GM19438 (cell line): Measurements from ENCODE around the gene KLHL25.
"Not testable (repeated sequence)": the region's sequence is repeated elsewhere in the genome, so short reads cannot be mapped to it uniquely, and the experiment has no call there.

ENCODE experiments used
- ATAC-seq: cut with Tn5 transposase; IDR thresholded peaks from one replicate; pipeline ENCODE4 v1.9.1; 2021; ENCODE audit warnings: low read depth; ENCODE audit not compliant: unreplicated experiment

KLHL25 gene

GRCh38 chr15:85805420-85805819, 10.7 kb upstream of the KLHL25 start:
- ATAC-seq: no peak

GRCh38 chr15:85804481-85805170, 9.9 kb upstream of the KLHL25 start:
- ATAC-seq: no peak

- not testable (repeated sequence) for ATAC-seq
These were observed 7.9 kb upstream of the KLHL25 start for GRCh38 chr15:85802617-85803016.

GRCh38 chr15:85800478-85801123, 5.9 kb upstream of the KLHL25 start:
- ATAC-seq: no peak

- not testable (repeated sequence) for ATAC-seq
These were observed 1.6 kb upstream of the KLHL25 start for GRCh38 chr15:85796371-85796770.

- no peak for ATAC-seq
These were observed 896 bp upstream of the KLHL25 start for GRCh38 chr15:85795337-85796305.

GRCh38 chr15:85793641-85794597, 806 bp downstream of the KLHL25 start:
- peak; percentile 54 for ATAC-seq

GRCh38 chr15:85792912-85793590, 1.7 kb downstream of the KLHL25 start:
- ATAC-seq: no peak

- ATAC-seq: no peak
These were observed 2.5 kb downstream of the KLHL25 start for GRCh38 chr15:85792102-85792731.

- no peak for ATAC-seq
These were observed 5.2 kb downstream of the KLHL25 start for GRCh38 chr15:85789496-85789875.

GRCh38 chr15:85788771-85789495, 5.8 kb downstream of the KLHL25 start:
- no peak for ATAC-seq

GRCh38 chr15:85786781-85787114, 8.0 kb downstream of the KLHL25 start:
- ATAC-seq: no peak

- no peak for ATAC-seq
These were observed 8.6 kb downstream of the KLHL25 start for GRCh38 chr15:85785887-85786780.

- no peak for ATAC-seq
These were observed 12.7 kb downstream of the KLHL25 start for GRCh38 chr15:85782064-85782463.

- no peak for ATAC-seq
These were observed 13.6 kb downstream of the KLHL25 start for GRCh38 chr15:85781099-85781498.

- no peak for ATAC-seq
These were observed 14.3 kb downstream of the KLHL25 start for GRCh38 chr15:85780225-85780985.

GRCh38 chr15:85779249-85779648, 15.5 kb downstream of the KLHL25 start:
- ATAC-seq: no peak
